8988T (cell line): ENCODE results near the gene TRAF3IP1.
"Not testable (repeated sequence)": the region's sequence is repeated elsewhere in the genome, so short reads cannot be mapped to it uniquely, and the experiment has no call there.

Experiments
- DNase-seq: peaks from one replicate; pipeline ENCODE4 v3.0.0; 2011

Gene TRAF3IP1

GRCh38 chr2:238320246-238320647 is at the start of gene TRAF3IP1:
TSS of gene TRAF3IP1 (plus strand) at chr2:238320518. CDS start at chr2:238320663, 145 bp downstream.
- peak; percentile 96 for DNase-seq

GRCh38 chr2:238270606-238271005 is 49.7 kb upstream of the TRAF3IP1 start:
- DNase-seq, result no peak

GRCh38 chr2:238271061-238271554 is 49.2 kb upstream of the TRAF3IP1 start:
- no peak for DNase-seq

- not testable (repeated sequence) for DNase-seq
Observed at GRCh38 chr2:238271686-238272085, 48.6 kb upstream of the TRAF3IP1 start.

- no peak for DNase-seq
Observed at GRCh38 chr2:238272156-238272555, 48.2 kb upstream of the TRAF3IP1 start.

- DNase-seq, result not testable (repeated sequence)
Observed at GRCh38 chr2:238273433-238273832, 46.9 kb upstream of the TRAF3IP1 start.

- DNase-seq, result no peak
Observed at GRCh38 chr2:238274152-238274865, 46.0 kb upstream of the TRAF3IP1 start.

GRCh38 chr2:238277695-238278094 is 42.6 kb upstream of the TRAF3IP1 start:
- DNase-seq, result peak; percentile 48

- DNase-seq, result no peak
Observed at GRCh38 chr2:238278626-238279323, 41.5 kb upstream of the TRAF3IP1 start.

- no peak for DNase-seq
Observed at GRCh38 chr2:238279324-238279682, 41.0 kb upstream of the TRAF3IP1 start.

- DNase-seq, result no peak
Observed at GRCh38 chr2:238280083-238280825, 40.1 kb upstream of the TRAF3IP1 start.

GRCh38 chr2:238281826-238282480 is 38.4 kb upstream of the TRAF3IP1 start:
- no peak for DNase-seq

GRCh38 chr2:238282861-238283738 is 37.2 kb upstream of the TRAF3IP1 start:
- no peak for DNase-seq

- no peak for DNase-seq
Observed at GRCh38 chr2:238284802-238285515, 35.4 kb upstream of the TRAF3IP1 start.

- no peak for DNase-seq
Observed at GRCh38 chr2:238285653-238286082, 34.6 kb upstream of the TRAF3IP1 start.

GRCh38 chr2:238286095-238286494 is 34.2 kb upstream of the TRAF3IP1 start:
- no peak for DNase-seq

- no peak for DNase-seq
Observed at GRCh38 chr2:238286551-238286950, 33.8 kb upstream of the TRAF3IP1 start.

GRCh38 chr2:238286987-238287736 is 33.2 kb upstream of the TRAF3IP1 start:
- DNase-seq, result no peak

GRCh38 chr2:238287737-238288649 is 32.3 kb upstream of the TRAF3IP1 start, which contains the start of gene PER2:
TSS of gene PER2 (minus strand) at chr2:238288610. CDS start at chr2:238277936, 10,674 bp downstream.
- peak; percentile 55 for DNase-seq
